OCI-LY7 (cell line): ENCODE measurements around the gene DLG5. TPM values are rescaled to one million over a fixed set of nuclear protein-coding genes. Genes with fewer than 3 reads are reported as not detected.

Experiments
- BruUV-seq: library from RNA; stranded (reverse); fragments of 400-500 nt; replicated peaks from 2 replicates; lab custom pipeline; 2021; lab: Mats Ljungman, UMichigan
- CTCF ChIA-PET: fragments of 300-600 bp; sonication (Branson Sonifier 250); formaldehyde crosslinking; loops from one replicate; lab custom pipeline; 2022; ENCODE audit warnings: antibody characterized with exemption; ENCODE audit not compliant: unreplicated experiment; lab: Charles Lee
- POLR2A ChIA-PET: fragments of 300-600 bp; sonication (Branson Sonifier 250); formaldehyde crosslinking; loops from one replicate; lab custom pipeline; 2022; ENCODE audit warnings: antibody characterized with exemption; lab: Charles Lee
- DNase-seq: peaks from one replicate; pipeline ENCODE4 v3.0.0-alpha.2; 2015; ENCODE audit warnings: low spot score
- H2AFZ ChIP-seq: fragments of 200-600 bp; sonication (generic), shearing (Covaris generic); 2 replicates; pipeline ENCODE4 v1.6.1; 2014; ENCODE audit warnings: mild to moderate bottlenecking, antibody characterized with exemption, low read length, moderate library complexity
- H3K27ac ChIP-seq: fragments of 200-600 bp; sonication (generic); 2 replicates; pipeline ENCODE4 v1.5.1; 2014; ENCODE audit warnings: mixed run types, low read depth, mild to moderate bottlenecking, moderate library complexity, low read length, inconsistent platforms; ENCODE audit not compliant: poor library complexity, severe bottlenecking
- H3K36me3 ChIP-seq: fragments of 200-600 bp; sonication (generic); 2 replicates; pipeline ENCODE4 v1.6.1; 2014; ENCODE audit warnings: mild to moderate bottlenecking, antibody characterized with exemption, low read length, moderate library complexity, mixed read lengths; ENCODE audit not compliant: insufficient read depth
- H3K4me1 ChIP-seq: fragments of 200-600 bp; sonication (generic); 2 replicates; pipeline ENCODE4 v1.5.1; 2014; ENCODE audit warnings: mild to moderate bottlenecking, low read length; ENCODE audit not compliant: insufficient read depth, poor library complexity, severe bottlenecking
- H3K4me2 ChIP-seq: fragments of 200-600 bp; sonication (generic); 2 replicates; pipeline ENCODE4 v1.6.1; 2014; ENCODE audit warnings: mild to moderate bottlenecking, low read length
- H3K4me3 ChIP-seq: fragments of 200-600 bp; sonication (generic); 2 replicates; pipeline ENCODE4 v1.5.1; 2014; ENCODE audit warnings: mild to moderate bottlenecking, low read depth, low read length; ENCODE audit not compliant: poor library complexity, severe bottlenecking
- H3K79me2 ChIP-seq: fragments of 200-600 bp; sonication (generic); 2 replicates; pipeline ENCODE4 v1.6.1; 2016; ENCODE audit warnings: low read depth, mild to moderate bottlenecking, low read length, moderate library complexity, mixed read lengths; ENCODE audit not compliant: insufficient read depth
- H3K9me2 ChIP-seq: fragments of 200-600 bp; sonication (generic); 2 replicates; pipeline ENCODE4 v1.6.1; 2016; ENCODE audit warnings: mild to moderate bottlenecking, low read length, mixed read lengths; ENCODE audit not compliant: insufficient read depth
- H3K9me3 ChIP-seq: fragments of 200-600 bp; sonication (generic); 2 replicates; pipeline ENCODE4 v1.6.1; 2014; ENCODE audit warnings: mild to moderate bottlenecking, mixed run types, low read length, mixed read lengths
- H4K20me1 ChIP-seq: fragments of 200-600 bp; sonication (generic); 2 replicates; pipeline ENCODE4 v1.6.1; 2014; ENCODE audit warnings: mild to moderate bottlenecking, antibody characterized with exemption, low read length, moderate library complexity, mixed read lengths; ENCODE audit not compliant: insufficient read depth
- EZH2phosphoT487 ChIP-seq: fragments of 200-600 bp; sonication (generic); IDR thresholded peaks from 2 replicates; pipeline ENCODE4 v1.6.1; 2018; ENCODE audit warnings: low read depth, borderline replicate concordance, mild to moderate bottlenecking, mixed run types, antibody characterized with exemption, low read length, moderate library complexity, mixed read lengths
- intact Hi-C: fragments of 100-400 bp; cut with micrococcal nuclease; formaldehyde crosslinking; loops from one replicate; pipeline ENCODE4 v1.10.0; 2022; ENCODE audit not compliant: unreplicated experiment
- total RNA-seq, 2 experiments: library from RNA; depleted of rRNA in 1 of 2; stranded (reverse); fragments of >200 nt in 1 of 2; shearing (Covaris generic) in 1 of 2; gene quantifications; 2 replicates each; pipeline ENCODE4 v1.2.3, GENCODE V29; 2014 to 2022
- TF ChIP-seq, protein P1 (sequence below): fragments of 200-600 bp; sonication (generic); conservative IDR thresholded peaks from 2 replicates; pipeline ENCODE4 v1.5.1; 2014; ENCODE audit warnings: mild to moderate bottlenecking, antibody characterized with exemption, low read length, moderate library complexity, mixed read lengths

The DLG5 gene
- total RNA-seq, 2 experiments from 2014 or later: 0.27 TPM; not detected in 1

- POLR2A ChIA-PET: interaction anchor here (0.5 kb wide), 1 partner anchor 905 kb away, joined by 6 read pairs; no protein-coding TSS in a partner anchor
Measured at GRCh38 chr10:77936697-77937567, 10.4 kb upstream of the DLG5 start.

GRCh38 chr10:77932016-77932715 is 5.6 kb upstream of the DLG5 start:
- TF ChIP-seq, protein P1, sequence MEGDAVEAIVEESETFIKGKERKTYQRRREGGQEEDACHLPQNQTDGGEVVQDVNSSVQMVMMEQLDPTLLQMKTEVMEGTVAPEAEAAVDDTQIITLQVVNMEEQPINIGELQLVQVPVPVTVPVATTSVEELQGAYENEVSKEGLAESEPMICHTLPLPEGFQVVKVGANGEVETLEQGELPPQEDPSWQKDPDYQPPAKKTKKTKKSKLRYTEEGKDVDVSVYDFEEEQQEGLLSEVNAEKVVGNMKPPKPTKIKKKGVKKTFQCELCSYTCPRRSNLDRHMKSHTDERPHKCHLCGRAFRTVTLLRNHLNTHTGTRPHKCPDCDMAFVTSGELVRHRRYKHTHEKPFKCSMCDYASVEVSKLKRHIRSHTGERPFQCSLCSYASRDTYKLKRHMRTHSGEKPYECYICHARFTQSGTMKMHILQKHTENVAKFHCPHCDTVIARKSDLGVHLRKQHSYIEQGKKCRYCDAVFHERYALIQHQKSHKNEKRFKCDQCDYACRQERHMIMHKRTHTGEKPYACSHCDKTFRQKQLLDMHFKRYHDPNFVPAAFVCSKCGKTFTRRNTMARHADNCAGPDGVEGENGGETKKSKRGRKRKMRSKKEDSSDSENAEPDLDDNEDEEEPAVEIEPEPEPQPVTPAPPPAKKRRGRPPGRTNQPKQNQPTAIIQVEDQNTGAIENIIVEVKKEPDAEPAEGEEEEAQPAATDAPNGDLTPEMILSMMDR: no peak
- no peak for TF ChIP-seq EZH2phosphoT487
- CTCF ChIA-PET: no interaction called here
- no peaks in the 10 kb centered on the region for H3K9me3 ChIP-seq
- no TSS peak for BruUV-seq
- H3K9me2 ChIP-seq: no peaks in the 10 kb centered on the region
- intact Hi-C loops: no loop called here
- POLR2A ChIA-PET: no interaction called here
- H3K4me2 ChIP-seq: no peak overlapping the region
- H3K4me1 ChIP-seq: no peaks in the 10 kb centered on the region
- no peaks in the 10 kb centered on the region for H4K20me1 ChIP-seq
- H3K36me3 ChIP-seq: no peaks in the 10 kb centered on the region
- H3K79me2 ChIP-seq: no peaks in the 10 kb centered on the region
- H2AFZ ChIP-seq: no peak overlapping the region
- H3K27ac ChIP-seq: no peak overlapping the region
- H3K4me3 ChIP-seq: no peak overlapping the region
- no peak for DNase-seq

More at GRCh38 chr10:77936697-77937567, 10.4 kb upstream of the DLG5 start:
- Histone ChIP-seq H3K9me3 (no peaks in the 10 kb centered on the region), H3K4me2 (no peak overlapping the region), H4K20me1 (no peaks in the 10 kb centered on the region), H3K27ac (no peak overlapping the region), H2AFZ (no peak overlapping the region), H3K36me3 (no peaks in the 10 kb centered on the region), H3K9me2 (no peaks in the 10 kb centered on the region), H3K4me3 (no peak overlapping the region), H3K79me2 (no peaks in the 10 kb centered on the region), H3K4me1 (no peaks in the 10 kb centered on the region)
- DNase-seq: no peak
- intact Hi-C loops: no loop called here
- BruUV-seq: no TSS peak
- CTCF ChIA-PET: interaction anchor here (0.5 kb wide), 1 partner anchor 24 kb away, joined by 4 read pairs; no protein-coding TSS in a partner anchor
- TF ChIP-seq, protein P1: no peak
- TF ChIP-seq EZH2phosphoT487: no peak
